ENCODE data around the gene UGT1A5.

The UGT1A5 gene

GRCh38 chr2:233811087-233811486, 98.4 kb downstream of the UGT1A5 start:
- no peak for DNase-seq

DNA sequence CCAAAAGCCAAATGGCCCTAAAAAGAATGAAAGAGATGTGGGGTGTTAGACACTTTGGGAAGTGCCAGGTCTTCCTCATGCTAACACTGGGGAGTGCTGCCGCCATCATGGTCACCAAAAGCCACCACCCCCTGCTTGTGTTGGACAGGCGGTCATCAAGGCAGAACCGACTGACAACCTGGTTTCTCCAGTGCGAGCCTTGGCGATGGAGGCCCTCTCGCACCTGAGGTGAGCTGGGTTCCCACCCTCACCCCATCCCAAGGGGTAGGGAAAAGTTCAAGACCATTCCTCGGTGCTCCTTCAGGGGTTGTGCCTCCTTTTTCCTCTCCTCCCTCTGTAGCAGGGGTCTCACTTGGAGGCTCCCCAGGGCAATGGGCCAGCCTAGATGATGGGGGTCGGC, 99.0 kb downstream of the UGT1A5 start:
- no peak for DNase-seq

DNA sequence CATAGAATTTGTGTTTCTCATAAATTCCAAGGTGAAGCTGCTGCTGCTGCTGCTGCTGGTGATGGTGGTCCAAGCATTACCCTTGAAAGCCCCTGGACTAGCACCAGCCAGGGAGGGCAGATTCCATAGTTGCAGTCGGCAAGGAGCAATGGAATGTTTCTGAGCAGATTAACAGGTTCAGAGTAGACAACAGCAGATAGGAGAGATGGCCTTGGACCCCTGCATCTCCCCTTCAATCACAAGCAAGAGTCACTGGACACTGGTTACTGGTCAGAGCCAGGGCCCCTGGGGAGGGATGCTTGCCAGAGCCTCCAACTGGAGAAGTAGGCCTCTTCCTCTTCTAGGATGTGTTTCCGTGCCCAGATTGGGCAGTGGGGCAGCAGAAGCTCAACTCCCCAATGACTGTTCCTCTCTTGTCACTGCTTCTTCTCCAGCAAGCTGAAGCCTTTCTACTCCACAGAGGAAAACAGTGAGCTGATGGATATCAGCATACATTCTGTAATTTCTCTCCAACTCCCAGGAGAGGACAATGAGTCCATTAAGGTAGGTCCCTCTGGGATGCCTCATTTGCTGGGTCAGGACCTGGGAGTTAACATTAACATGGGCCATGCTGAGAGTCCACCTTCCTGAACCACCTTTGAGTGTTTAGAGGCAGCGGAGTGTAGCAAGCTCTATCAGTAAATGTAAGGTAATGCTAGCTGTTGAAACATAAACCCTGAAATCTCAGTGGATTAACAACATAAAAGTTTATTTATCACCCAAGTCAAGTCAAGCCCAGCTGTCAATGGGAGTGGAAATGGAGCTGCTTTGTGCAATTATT, 100.7 kb downstream of the UGT1A5 start:
- no peak for DNase-seq

- no peak for DNase-seq
Observed at GRCh38 chr2:233814056-233814835, 101.5 kb downstream of the UGT1A5 start.

DNA sequence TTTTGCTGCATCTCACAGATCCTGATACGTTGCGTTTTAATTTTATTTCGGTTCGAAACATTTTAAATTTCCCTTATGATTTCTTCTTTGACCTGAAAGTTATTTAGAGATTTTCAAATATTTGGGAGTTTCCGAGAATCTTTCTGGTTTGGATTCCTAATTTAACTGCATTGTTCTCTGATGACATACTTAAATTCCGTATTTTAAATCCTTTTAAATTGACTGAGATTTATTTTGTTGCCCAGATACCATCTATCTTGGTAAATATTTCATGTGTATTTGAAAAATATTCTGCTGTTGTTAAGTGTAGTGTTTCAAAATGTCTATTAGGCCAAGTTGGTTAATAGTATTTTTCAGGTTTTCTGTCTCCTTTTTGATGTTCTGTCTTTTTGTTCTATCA, 103.2 kb downstream of the UGT1A5 start:
- DNase-seq: no peak

DNA sequence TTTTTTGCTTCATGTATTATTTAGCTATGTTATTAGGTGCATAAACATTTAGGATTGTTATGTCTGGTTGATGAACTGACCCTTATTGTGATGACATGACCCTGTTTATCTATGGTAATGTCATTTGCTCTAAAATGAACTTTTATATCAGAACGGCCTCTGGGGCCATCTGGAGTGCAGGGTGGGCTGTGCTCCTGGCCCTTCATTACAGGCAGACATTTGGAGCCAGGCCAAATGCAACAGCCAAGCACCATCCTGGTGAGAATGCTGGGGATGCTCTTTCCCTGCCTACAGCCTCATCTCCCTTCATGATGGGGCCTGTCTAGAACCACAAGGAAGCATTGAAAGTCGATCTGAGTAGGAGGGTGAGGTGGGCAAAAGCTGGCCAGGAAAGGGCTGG, 103.6 kb downstream of the UGT1A5 start:
- DNase-seq: no peak

DNA sequence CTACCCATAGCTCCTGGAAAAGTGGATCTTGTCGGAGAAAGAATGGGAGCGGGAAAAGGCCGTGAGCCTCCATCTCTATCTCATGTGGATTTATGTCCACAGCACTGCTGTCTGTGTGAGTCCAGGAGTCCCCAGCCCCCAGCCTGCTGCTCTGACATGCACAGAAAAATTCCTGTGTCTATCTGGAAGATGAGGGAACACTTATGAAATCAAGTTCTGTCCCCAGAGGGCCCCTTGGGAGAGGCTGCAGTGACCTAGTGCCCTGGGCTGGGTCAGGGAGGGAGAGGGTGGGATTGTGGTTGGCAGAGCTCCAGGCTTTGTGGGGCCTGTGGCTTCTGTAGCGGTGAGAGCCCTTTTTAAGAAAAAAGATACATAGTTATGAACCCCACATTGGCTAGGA, 104.1 kb downstream of the UGT1A5 start:
- no peak for DNase-seq

GRCh38 chr2:233817361-233817911, 104.7 kb downstream of the UGT1A5 start:
- no peak for DNase-seq

DNA sequence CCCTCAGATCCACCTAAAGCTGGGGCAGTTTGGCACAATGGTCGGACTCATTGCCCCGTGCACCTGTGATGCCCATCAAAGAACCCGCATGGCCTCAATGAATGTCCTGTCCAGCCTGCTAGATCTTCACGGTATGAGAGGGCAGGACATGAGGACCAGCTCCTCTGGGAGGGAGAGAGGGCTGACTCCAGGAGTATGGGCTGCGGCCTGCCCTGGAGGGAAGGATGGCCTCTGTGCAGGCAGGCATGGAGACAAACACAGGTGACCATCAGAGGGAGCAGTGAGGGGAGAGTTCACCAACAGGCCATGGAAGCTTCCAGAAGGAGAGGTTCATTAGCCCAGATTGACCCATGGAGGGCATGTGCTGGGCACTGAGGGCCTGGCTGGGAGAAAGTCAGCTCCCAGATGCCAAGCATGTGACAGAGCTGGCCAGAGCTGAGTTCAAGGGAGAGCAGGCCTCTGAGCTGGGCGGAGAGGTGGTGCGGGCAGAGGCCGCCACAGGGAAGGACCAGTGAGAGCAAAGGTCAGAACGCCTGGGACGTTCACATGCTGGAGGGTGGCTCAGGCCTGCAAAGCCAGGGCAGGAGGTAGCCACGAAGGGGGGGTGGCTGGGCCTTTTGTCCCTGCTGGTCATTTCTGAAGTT, 105.4 kb downstream of the UGT1A5 start:
- DNase-seq: no peak

DNA sequence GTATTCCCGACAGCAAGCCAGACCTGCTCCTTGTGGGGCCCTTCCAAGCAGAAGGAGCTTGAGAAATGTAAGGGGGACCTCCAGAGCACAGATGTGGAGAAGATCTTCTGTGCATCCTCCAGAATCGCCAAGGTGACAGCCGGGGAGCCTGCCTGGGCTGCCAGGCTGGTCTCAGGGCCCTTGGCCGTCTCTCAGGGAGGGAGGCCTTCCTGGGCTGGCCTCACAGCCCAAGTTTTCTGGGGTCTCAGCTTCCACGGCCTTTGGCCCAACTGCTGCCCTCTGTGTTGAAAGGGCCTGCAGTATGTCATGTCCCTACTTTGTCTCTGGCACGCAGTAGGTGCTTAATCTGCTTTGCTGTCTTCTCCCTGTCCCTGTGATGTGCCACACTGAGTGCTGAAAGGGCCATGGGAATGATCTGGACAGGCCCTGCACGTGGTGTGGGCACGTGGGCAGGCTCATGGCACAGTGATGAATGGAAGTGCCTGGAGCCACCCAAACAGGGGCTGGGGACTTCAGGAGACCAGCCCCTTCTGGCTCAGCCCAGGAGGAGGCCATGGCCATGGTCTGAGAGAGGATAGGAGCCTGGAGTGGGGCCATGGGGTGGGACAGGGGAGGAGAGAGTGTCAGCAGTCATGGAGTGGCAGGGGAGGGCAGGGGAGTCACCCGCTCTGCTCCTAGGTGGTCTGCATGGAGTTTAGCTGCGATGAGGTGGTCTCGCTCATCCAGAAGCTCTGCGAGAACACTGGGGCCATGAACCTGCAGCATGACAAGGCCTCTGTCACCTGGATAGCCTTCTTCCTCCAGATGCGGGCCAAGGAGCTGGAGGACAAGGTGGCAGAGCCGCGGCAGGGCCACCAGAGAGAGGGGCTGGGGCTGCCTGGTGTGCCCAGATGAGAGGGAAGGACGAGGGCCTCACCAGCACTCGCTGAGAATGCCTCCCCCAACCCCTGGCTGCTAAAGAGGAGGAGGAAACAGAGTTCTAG, 106.2 kb downstream of the UGT1A5 start:
- DNase-seq: no peak

DNA sequence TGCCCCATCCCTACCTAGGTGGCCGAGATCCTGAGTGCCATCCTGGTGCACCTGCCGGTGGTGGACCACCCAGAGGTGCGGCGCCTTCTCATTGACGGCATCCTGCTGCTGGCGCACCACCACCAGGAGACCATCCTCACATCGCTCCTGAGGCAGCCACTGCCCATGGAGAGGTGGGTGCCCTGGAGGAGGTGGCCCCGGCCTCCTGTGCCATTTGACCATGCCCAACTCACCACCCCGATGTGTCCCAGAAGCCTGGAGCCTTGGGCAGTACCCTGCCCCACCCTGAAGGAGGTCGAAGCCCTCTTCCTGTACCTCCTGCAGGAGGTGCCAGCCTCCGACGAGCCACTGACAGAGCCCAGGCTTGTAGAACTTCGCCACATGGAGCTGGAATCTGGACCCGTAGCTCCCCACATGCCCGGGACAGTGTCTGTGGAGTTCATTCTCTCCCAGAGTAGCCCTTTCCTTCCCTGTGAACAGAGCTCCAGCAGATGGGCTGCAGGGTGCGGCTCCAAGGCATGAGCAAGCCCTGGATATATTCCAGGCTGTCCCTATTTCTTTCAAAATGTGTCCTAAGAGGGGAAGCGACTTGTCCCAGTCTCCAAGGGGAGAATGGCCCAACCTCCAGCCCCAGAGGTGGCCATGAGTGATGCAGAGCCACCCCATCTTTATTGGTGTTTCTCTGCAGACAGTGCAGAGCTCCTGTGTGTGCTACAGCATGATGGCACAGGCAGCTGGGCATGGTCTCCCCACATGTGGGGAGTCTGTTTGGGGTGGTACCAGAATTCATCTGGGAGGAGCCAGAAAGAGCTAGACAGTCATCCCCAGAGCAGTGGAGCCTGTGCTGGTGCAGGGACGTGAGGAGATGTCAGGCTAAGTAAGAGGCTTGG, 107.4 kb downstream of the UGT1A5 start:
- no peak for DNase-seq

GRCh38 chr2:233820774-233821105, 108.0 kb downstream of the UGT1A5 start:
- no peak for DNase-seq

- no peak for DNase-seq
Observed at GRCh38 chr2:233821196-233821595, 108.5 kb downstream of the UGT1A5 start.

GRCh38 chr2:233821709-233822100, 109.0 kb downstream of the UGT1A5 start:
- DNase-seq: no peak

DNA sequence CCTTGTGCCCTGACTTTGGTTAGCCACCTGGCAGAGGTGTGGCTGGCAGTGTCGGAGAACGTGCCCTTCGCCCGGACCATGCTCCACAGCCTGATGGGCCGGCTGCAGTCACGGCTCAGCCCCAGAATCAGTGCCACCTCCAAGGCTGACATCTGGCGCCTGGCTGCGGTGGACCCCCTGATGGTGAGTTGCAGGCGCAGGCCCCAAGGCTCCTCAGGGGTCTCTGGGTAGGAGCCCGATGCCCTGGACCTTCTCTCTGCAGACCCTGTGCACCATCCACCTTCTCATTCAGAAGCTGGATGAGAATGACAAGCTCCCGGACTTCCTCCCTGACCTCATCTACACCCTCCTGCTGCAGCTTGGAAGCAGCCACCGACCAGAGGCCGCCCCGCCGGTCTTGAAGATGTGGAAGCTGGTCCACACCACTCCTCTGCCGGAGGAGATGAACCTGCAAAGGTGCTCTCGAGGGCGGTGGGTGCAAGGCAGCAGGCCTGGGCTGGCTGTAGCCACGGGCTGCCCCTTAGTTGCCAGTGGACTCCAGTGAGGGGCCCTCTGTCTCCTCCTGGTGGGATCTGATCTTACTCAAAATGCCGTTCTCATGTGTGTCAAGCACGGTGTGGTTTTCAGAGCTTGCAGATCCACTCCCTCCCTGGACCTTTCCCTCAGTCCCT, 109.5 kb downstream of the UGT1A5 start:
- no peak for DNase-seq

All from CD4-positive, alpha-beta T cell treated with Interleukin-1 beta for 1 hour (primary cell).